Measurements from ENCODE around the gene TRAF3IP1.

GRCh38 chr2:238296638-238297457 is 23.5 kb upstream of the TRAF3IP1 start:
- TF ChIP-seq CTCF (IDR thresholded peaks at IDR 0.05) (no peak), POLR2A (IDR thresholded peaks at IDR 0.05; ENCODE audit: low read depth) (no peak)
